Adipose tissue (tissue), 3 donors: Measurements from ENCODE around the gene MPPED1. TPM values are rescaled to one million over a fixed set of nuclear protein-coding genes. Genes with fewer than 3 reads are reported as not detected.

Experiments used
- H3K27ac ChIP-seq: one replicate; pipeline ENCODE4 v1.5.1; 2013; ENCODE audit warnings: low read depth, low read length
- WGBS, 3 donors: extraction: QIAGEN DNeasy Blood & Tissue Kit; methylation state at CpG; one replicate each; pipeline ENCODE4 v1.1.7; 2013; 5-methylcytosine and 5-hydroxymethylcytosine counted together
- polyA plus RNA-seq, 3 donors: library from polyadenylated mRNA; stranded (reverse); fragments of 200-250 nt; gene quantifications; one replicate each; pipeline ENCODE4 v1.2.3, GENCODE V29; 2013
- donor health status: healthy with polysubstance abuse.
- donor health status: Bipolar disorder and iron deficiency.
- donor health status: healthy.

MPPED1 gene
- under 1 TPM in 1 of 3 donors, not detected in 2; 0.16 TPM for polyA plus RNA-seq

GRCh38 chr22:43411869-43412807 is at the start of gene MPPED1:
Gene MPPED1, plus strand, starts transcription at chr22:43412014. Its CDS starts 12,972 bp downstream, at chr22:43424986.
- no peak within 1 kb of the TSS for H3K27ac ChIP-seq
- 2% methylated on average over 47 to 95 of the region's 95 CpGs for WGBS, 3 donors

GRCh38 chr22:43363315-43364168 is 48.3 kb upstream of the MPPED1 start:
- 72 to 79% (median 77%) methylated on average over 27 of the region's 27 CpGs for WGBS, 3 donors
- no peak overlapping the region for H3K27ac ChIP-seq

- H3K27ac ChIP-seq: no peak overlapping the region
- 83 to 89% (median 87%) methylated on average over 8 of the region's 8 CpGs for WGBS, 3 donors
These were observed 47.7 kb upstream of the MPPED1 start for GRCh38 chr22:43364169-43364435.

- 82 to 88% (median 83%) methylated on average over 6 of the region's 6 CpGs for WGBS, 3 donors
- no peak overlapping the region for H3K27ac ChIP-seq
These were observed 45.9 kb upstream of the MPPED1 start for GRCh38 chr22:43365715-43366440.

- H3K27ac ChIP-seq: no peak overlapping the region
- 13 to 35% (median 18%) methylated on average over 9 of the region's 9 CpGs for WGBS, 3 donors
These were observed 41.8 kb upstream of the MPPED1 start for GRCh38 chr22:43370036-43370435.

GRCh38 chr22:43375951-43376455 is 35.8 kb upstream of the MPPED1 start:
- 69 to 89% (median 81%) methylated on average over 4 of the region's 4 CpGs for WGBS, 3 donors
- no peak overlapping the region for H3K27ac ChIP-seq

GRCh38 chr22:43376765-43377547 is 34.9 kb upstream of the MPPED1 start:
- WGBS, 3 donors: 22 to 64% (median 63%) methylated on average over 15 of the region's 15 CpGs
- no peak overlapping the region for H3K27ac ChIP-seq

- WGBS, 3 donors: 30 to 47% (median 46%) methylated on average over 10 of the region's 10 CpGs
- no peak overlapping the region for H3K27ac ChIP-seq
These were observed 34.3 kb upstream of the MPPED1 start for GRCh38 chr22:43377548-43377895.

GRCh38 chr22:43377896-43378704 is 33.7 kb upstream of the MPPED1 start:
- 10 to 30% (median 25%) methylated on average over 8 of the region's 8 CpGs for WGBS, 3 donors
- no peak overlapping the region for H3K27ac ChIP-seq

GRCh38 chr22:43381693-43382092 is 30.1 kb upstream of the MPPED1 start:
- 55 to 83% (median 56%) methylated on average over 6 of the region's 6 CpGs for WGBS, 3 donors
- no peak overlapping the region for H3K27ac ChIP-seq

GRCh38 chr22:43384863-43385262 is 27.0 kb upstream of the MPPED1 start:
- 58 to 64% (median 59%) methylated on average over 5 of the region's 5 CpGs for WGBS, 3 donors
- no peak overlapping the region for H3K27ac ChIP-seq

- H3K27ac ChIP-seq: no peak overlapping the region
- 7 to 12% (median 7%) methylated on average over 19 to 20 of the region's 20 CpGs for WGBS, 3 donors
These were observed 25.8 kb upstream of the MPPED1 start for GRCh38 chr22:43385770-43386641.

GRCh38 chr22:43387815-43388214 is 24.0 kb upstream of the MPPED1 start:
- WGBS, 3 donors: 49 to 61% (median 54%) methylated on average over 7 of the region's 7 CpGs
- H3K27ac ChIP-seq: no peak overlapping the region

GRCh38 chr22:43388420-43388851 is 23.4 kb upstream of the MPPED1 start:
- WGBS, 3 donors: 4 to 8% (median 6%) methylated on average over 17 of the region's 17 CpGs
- no peak overlapping the region for H3K27ac ChIP-seq

GRCh38 chr22:43389227-43389836 is 22.5 kb upstream of the MPPED1 start:
- no peak overlapping the region for H3K27ac ChIP-seq
- 77 to 91% (median 83%) methylated on average over 8 of the region's 8 CpGs for whole genome bisulfite sequencing, 3 donors

- WGBS, 3 donors: 85 to 88% (median 86%) methylated on average over 3 of the region's 3 CpGs
- H3K27ac ChIP-seq: no peak overlapping the region
These were observed 21.6 kb upstream of the MPPED1 start for GRCh38 chr22:43390166-43390565.
